GM18502 (cell line): ENCODE data around the gene RNF26.

Source experiments
- ATAC-seq: cut with Tn5 transposase; IDR thresholded peaks from one replicate; pipeline ENCODE4 v1.9.1; 2021; ENCODE audit warnings: mild to moderate bottlenecking; ENCODE audit not compliant: unreplicated experiment, poor library complexity

RNF26 gene

DNA sequence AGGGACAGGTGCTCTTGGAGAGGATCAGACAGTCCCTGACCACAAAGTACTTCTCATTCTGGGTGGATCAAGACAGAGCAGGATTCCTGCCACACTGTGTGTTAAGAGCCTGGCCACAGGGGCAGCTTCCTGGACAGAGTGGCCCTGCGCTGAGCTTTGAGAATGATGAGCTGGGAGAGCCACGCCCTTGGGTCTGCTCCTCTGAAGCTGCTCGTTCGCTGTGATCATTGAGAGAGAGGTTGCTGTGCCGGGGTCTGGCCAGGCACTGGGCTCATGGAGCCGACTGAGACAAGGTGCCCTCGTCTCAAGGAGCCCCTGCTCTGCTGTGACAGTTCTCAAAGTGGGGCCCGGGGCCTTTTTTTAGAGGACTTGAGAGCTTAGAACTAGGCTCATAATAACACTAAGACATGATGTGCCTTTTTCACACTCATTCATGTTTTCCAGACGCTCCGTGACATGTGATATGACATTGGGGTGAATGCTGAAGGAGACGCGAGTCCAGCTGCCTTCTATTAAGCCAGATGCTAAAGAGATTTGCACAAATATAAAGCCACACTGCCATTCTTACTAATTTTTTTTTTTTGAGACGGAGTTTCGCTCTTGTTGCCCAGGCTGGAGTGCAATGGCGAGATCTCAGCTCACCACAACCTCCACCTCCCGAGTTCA lies 13.7 kb downstream of the RNF26 start:
- no peak for ATAC-seq

DNA sequence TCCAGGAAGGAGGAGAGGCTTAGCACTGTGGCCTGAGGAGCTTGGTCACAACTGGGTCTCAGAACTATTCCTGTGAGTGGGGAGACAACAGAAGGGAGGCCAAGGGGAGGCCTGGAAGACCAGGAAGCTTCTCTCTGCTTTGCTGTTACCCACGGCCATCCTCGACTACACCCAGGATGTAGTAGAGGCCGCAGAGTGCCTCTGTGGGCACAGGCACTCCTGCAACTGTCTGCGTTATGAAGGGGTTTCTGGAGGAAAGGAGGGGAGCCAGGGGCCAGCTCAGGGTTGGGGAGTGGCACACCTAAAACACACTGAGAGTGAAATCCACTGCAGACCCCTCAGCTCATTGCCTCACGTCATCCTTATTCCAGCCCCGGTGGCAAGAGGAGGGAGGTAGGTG lies 16.0 kb downstream of the RNF26 start:
- ATAC-seq: no peak

DNA sequence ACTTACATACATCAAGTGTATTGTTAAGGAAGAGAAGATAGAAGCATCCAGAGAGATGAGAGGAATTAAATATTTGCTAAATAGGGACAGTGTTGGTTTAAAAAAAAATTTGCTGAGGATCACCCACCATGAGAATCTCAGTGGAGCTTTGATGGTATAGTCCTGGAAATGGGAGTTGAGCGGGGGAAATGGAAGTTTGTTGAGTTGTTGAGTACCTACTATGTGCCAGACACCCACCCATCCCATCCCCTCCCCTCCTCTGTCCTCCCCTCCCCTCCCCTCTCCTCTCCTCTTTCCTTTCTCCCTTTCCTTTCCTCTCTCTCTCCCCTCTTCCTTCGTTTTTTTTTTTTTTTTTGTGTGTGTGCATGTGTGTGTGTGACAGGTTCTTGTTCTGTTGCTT lies 16.9 kb downstream of the RNF26 start:
- no peak for ATAC-seq

DNA sequence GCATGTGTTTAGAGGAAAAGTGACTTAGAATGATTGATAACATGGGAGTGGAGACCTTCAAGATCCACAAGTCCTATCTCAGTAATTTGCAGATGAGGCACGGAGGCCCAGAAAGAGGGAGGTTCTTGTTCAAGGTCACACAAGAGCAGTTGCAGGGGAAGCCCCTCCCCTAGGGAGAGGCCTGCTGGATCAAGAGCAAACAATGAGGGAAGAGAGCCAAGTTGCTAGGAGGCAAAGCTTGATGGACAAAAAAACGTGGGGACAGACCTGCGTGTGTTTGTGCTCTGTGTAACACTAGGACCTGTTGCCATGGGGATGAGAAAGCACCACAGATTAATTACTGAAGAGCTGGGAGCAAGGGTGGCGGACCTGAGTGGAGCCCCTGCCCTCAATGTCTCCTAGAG lies 18.5 kb downstream of the RNF26 start:
- no peak for ATAC-seq

DNA sequence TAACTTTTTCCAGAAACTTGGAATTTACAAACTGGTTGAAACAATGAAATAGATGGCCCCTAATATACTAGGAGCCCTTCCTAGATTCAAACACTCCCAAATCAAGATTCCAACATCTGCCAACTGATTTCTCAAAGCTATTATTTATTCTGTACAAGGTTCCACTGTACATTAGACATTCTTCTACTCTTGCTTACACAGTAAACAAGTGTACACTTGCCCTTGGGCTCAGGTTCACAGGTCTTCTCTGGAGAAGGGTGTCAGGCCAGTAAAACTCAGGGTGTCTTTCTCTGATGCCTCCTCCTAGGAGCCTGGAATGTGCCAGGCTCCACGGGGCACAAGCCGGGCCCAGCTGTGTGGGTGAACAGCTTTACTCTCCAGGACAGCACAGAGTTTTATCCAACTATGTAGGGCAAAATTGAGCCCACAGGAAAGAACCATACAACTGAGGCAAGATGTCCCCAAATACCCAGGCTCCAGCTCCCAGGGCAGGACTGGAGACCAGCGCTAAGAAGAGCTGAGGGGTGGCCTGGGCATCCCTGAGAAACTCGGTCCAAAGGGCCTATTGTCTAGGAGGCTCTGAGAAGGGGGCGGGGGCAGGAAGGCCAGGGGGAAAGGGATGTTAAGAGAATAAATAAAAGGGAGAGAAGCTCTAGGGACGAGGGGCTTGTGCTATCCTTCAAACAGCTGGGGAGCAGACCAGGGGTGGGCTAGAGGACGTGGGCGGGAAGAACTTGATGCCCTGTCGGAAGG lies 20.9 kb downstream of the RNF26 start:
- no peak for ATAC-seq

DNA sequence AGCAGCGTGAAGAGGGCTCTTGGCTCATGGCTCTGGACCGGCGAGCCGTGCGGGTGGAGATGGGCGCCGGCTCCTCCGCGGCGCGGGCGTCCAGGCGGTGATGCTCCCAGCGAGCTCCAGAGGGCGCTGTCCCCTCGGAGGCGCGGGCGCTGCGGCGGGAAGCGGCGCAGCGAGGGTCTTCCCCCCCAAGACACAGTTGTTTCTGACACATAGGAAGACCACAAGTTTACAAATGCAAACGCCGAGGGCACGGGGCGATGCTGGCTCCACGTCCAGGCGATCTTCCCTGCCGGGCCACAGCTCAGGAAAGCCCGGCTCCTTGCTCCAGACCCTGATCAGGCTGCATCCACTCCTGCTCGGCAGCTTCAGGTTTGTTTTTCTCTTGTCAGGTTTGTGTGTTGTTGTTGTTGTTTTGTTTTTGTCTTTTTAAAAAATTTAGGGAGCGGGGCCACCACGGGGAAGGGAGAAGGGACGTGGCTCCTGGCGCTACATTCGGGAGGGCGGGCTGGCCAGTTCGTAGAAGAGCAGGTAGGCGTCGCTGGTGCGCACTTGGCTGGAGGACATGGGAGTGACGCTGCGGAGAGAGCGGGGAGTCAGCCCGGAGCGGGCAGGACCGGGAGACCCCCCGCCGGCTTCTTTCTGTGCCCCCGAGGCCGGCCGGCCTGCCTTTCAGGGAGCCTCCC lies 22.2 kb downstream of the RNF26 start:
- ATAC-seq: peak; percentile 81

DNA sequence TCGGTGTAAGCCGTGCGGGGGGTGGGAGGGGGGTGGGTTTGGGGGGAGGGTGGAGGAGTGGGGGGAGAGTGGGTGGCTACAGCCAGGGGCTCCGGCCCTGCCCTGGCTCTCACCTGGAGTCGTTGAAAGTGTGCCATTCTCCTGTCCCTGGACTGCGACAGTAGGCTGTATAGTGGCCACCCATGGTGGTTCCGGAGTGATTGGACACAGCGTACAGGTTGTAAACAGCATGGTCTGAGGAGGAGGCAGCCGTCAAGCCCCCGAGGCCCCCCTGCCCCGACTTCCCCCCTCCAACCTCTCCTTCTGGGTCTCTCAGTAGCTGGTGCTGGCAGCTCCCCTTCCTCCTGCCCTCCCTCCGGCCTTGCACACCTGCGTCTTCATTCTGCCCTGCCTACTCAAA lies 22.7 kb downstream of the RNF26 start:
- no peak for ATAC-seq

DNA sequence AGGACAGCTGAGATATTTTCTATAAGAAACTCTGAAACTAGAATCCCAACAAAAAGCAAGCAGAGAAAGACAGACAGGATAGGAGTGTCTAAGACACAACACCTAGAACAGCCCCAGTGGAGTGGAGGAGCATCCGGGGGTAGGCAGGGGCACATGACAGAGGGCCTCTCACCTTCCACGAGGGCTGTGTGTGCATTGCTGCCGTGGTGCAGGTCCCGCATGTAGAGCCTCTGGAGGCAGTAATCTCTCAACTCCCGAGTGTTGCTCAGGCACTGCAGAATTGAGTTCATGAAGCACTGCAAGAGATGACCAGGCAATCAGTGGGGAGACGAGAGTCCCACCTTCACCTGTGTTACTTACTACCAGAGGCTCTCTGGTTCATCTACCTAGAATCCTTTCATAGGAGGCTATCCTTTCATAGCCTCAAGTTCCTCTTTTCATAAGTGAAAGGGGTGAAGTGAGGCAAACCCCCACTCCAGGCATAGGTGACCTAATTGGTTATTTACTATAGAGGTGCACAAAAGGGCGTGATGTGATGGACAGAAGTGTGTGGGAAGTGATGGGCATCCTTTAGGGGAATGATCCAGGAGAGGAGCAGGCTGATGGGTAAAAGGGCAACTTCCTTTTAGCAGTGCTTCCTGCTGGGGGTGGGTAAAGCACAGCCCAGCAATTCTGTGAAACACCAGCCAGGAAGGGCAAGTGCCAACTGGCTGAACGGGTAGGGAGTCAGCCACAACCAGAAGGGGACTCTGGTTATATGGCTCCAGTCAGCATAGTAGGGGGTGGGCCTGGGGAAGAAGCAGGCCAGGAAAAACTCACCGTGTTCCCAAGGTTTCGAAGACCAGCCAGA lies 25.3 kb downstream of the RNF26 start:
- ATAC-seq: no peak

DNA sequence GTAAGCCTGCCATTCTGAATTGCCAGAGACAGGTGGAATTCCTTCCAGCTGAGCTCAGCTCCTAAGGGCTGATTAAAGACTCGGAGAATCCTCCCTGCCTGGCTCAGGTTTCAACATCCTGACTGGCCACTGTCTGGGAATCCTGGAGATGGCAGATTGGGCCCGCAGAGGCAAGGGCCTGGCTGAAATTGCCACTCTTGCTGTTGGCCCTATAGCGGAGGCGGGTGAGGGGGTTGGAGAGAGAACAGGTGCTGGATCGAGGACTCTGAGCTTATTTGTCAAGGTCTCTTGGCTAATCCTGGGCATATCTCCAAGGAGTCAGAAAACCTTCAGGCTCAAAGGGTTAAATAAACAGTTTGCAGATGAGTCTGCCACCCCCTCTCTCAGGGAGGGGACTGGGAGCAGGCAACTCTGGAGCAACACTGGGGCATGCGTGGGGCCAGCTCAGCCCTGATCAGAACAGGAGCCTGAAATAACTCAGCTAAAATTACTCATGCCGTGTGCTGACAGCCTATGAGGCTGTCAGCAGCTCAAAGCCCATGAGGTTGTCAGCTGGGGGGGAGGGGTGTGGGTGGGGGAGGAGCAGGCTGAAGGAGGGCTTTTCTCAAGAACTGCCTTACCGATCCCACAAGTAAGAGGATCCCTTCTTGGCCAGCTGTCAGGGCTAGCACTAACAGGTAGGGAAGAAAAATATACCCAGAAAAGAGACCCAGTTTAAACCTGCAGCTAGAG lies 26.9 kb downstream of the RNF26 start:
- ATAC-seq: no peak

DNA sequence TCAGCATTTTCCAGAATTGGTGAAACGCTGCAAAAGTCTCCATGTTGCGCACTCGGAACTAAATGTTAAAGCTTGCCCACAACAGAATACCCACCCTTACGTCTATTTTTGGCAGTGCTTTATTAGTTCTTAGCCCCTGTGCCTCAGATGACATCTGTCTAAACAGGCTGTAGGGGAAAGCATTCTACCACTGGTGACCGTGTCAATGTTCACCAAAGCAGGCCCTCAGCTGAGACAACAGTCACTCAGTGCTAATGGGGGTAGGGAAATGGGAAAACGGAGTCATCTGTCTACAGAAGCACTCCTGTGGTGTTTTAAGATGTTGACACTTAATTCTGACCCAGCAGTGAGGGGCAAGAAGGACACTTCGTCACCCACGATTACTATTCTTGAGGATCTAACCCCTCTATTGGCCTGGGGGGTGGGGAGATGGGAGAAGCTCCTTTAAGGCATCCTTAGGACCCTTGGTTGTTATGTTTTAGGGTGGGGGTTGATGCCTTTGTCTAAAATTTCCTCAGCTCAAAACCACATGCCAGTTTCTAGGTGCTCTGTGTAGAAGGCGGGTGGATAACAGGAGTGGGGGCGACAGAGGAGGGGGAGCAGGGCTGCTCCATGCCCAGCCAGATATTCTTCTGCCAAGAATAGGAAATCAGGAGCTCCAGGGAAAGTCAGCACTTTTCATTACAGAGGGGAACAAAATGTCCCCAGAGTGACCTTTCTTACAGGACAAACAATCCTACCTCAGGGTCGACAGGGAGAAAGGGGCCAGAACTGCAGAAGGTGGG lies 27.8 kb downstream of the RNF26 start:
- no peak for ATAC-seq

DNA sequence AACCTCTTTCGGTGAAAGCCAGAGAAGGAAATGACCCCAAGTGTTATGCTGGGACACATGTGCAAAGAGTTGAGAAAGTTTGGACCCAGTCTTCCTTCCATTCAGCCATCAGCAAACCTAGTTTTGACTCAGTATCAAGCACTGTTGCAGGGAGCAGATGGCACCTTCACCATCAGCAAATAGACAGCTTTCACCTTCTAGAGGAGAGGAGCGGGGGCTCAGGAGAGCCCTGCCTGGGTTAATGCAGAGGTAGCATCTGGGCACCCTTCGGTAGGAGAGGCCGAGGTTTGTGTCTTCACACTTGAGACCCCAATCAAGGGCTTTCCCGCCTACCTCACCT lies 28.4 kb downstream of the RNF26 start:
- no peak for ATAC-seq

DNA sequence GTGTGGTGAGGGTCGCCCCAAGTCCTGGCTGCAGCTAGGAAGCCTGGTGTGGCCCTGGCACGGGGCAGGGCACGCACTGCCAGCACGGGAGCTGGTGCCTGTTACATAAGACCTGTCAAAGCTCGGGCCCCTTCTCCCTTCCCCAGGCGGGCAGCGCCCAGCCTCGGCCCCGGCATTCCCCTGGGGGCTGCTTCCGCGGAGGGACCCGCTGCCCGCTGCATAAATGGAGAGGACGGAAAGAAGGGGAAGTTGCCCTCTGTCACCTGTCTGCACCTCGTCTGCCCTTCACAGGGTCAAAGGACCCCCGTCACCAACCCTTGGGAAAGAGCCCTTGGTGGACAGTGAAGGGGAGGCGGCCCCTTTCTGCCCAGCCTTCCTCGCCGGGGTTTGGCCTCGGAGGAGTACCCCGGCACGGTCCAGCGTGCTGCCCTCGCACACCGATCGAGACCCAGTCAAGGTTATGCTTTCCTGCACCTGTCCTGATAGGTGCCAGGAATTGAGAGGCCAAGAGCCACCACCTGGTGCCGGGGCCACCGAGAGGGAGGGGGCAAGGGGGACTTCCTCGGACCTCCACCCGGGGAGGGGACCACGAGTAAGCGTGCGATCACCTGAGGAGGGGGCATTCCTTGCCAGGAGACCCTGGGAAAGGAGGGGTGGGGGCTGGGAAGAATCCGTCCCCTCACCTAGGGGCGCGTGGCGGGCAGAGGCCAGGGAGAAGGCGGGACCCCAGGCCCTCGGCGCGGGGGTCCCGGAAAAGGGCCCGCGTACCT lies 28.9 kb downstream of the RNF26 start:
- no peak for ATAC-seq

DNA sequence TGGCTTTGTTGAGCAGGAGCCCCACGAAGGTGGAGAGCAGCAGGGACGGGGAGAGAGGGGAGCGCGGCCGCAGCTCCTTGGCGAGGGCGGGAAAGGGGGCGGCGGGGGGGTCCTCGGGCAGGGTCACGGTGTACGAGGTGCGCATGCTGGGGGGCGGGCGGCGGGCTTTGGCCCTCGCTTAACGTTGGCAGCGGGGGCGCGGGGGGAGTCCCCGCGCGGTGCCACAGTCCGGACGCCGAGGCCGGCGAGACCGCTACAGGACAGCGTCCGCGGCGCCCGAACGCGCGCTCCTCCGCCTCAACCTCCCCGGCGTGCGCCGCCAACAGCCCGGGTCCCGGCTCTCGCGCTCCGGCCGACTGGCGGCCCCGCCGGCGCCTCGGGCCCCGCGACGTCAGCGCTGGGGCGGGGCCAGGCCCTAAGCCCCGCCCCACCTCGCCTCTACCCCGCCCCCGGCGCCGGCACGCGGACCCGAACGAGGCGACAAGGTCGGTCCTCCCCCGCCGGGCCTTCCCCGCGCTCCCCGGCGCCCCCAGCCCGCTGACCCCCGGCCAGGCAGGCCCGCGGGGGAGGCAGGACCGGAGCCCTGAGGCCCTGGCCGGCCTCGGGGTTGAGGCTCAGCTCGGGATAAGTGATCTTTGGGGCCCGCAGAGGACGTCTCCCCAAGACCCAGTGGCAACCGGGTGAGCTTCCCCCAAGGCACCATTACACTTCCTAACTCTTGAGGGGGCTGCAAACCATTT lies 29.7 kb downstream of the RNF26 start:
- ATAC-seq: no peak

DNA sequence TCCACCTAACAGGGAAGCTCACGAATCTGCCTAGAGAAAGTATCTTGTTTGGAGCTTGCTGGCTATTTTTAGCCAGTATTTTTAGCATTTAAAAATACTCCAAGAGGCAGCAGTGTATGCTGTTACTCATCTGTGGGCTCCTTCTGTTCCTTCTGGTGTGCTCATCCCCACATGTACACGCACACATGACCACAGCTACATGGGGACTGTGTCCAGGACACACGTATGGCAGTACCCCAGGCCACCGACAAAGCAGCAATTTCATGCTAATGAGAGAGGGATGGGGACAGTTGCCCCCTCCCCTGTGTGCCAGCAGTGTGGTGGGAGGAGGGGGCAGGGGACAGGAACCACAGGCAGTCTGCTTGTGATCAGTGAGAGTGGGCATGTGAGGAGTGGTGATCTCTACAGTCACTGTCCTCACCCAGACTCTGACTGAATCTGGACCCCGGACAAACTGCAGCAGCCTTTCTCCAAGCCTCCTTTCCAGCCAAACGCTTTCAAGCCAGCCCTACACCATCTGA lies 30.8 kb downstream of the RNF26 start:
- ATAC-seq: no peak

DNA sequence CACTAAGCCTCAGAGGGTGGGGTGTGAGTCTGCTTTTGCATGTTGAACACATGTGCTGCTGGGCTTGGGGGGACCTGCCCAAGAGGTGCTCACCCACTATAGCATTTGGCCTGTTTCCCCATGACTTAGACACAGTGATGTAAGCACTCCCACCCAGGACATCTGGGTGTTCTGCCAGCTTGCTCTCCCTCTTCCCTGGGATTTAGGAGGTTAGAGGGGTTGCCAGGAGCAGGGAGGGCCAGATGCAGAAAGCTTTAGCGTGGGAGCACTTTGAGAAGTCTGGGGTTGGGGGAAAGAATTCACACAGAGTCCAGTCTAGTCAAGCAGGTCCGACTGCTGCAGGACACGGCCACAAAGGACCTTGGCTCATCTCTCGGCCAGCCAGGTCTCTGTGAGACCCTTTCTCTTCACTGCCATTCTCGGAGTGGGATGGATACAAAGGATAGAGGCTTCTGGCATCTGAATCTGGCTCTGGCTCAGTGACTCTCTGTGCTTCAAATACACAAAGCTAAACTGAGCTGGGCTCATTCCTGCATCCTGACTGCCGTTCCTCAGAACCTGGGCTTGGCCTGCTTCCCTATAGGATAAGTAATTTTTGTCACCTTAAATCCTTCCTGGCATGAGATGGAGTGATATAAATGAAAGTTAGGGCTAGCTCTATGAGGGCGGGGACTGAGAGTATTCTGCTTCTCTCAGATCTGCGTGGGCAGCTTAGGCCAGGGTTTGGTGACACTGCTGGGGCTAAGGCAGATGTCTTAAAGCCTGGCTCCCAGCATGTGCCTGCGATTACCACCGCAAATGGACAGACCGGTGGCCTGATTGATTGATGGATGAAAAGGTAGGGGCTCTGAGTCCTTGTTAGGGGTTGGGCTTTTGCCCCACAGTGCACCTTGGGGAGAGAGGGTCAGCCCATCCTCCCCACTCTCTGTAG lies 32.6 kb downstream of the RNF26 start:
- ATAC-seq: no peak

DNA sequence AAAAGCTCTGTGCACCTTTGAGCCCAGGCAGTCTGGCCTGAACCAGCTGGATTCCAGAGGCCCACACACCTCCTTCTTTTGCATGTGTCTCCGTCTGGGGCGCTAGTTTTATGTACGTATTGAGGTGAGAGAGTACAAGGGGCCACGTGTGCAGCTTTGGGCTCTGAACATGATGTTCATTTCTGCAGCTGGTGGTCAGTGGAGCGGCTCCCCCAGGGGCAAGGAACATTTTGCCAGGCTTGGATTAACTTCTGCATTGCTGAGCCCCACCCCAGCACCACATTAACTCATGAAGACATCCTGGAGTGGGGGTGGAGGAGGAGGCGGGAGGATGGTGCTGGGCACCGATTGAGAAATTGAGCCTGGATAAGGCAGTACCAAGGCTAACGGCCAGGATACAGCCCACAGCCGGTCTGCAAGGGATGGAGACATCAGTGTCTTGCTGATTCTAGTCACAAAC lies 33.4 kb downstream of the RNF26 start:
- no peak for ATAC-seq
